ENCODE data around the gene ENG. TPM values are rescaled to one million over a fixed set of nuclear protein-coding genes. Genes with fewer than 3 reads are reported as not detected.

ENG gene
- total and polyA plus RNA-seq, 2 of the 8 experiments (the other 6 are each of a cell fraction or from before 2014, with no cell fraction given): 1.8 to 4.4 TPM

- TF ChIP-seq EP300 (IDR thresholded peaks at IDR 0.05; ENCODE audit: borderline replicate concordance in 1 of 2, low read depth in 2 of 2, low read length in 2 of 2) (no peak), SIN3A (conservative IDR thresholded peaks at IDR 0.05 in 1 of 2, IDR thresholded peaks at IDR 0.05 in 1 of 2; ENCODE audit: low read depth in 1 of 2, low read length in 2 of 2) (no peak), HDAC6 (IDR thresholded peaks at IDR 0.05; ENCODE audit: low read depth, low read length) (no peak), CHD2 (IDR thresholded peaks at IDR 0.05; ENCODE audit: low read length) (no peak), CEBPB (IDR thresholded peaks at IDR 0.05; ENCODE audit: low read depth, low read length) (no peak)
Measured at GRCh38 chr9:127833555-127833954, 20.9 kb downstream of the ENG start (continued).
